Ascending aorta (tissue), 2 donors: Measurements from ENCODE around the gene P2RY11. TPM values are rescaled to one million over a fixed set of nuclear protein-coding genes. Genes with fewer than 3 reads are reported as not detected.

Source experiments
- DNase-seq, 2 donors: peaks; one replicate each; pipeline ENCODE4 v3.0.0-alpha.2; 2019; ENCODE audit warnings: low spot score in 2 of 2
- H3K27ac ChIP-seq, 2 donors: fragments of 200-600 bp; sonication (generic); one replicate each; pipeline ENCODE4 v1.5.1; 2016 to 2017; ENCODE audit warnings: mild to moderate bottlenecking in 1 of 2
- H3K27me3 ChIP-seq: fragments of 200-600 bp; sonication (generic); one replicate; pipeline ENCODE4 v1.5.1; 2017
- H3K36me3 ChIP-seq, 2 donors: fragments of 200-600 bp; sonication (generic); one replicate each; pipeline ENCODE4 v1.5.1; 2016
- H3K4me1 ChIP-seq, 2 donors: fragments of 200-600 bp; sonication (generic); one replicate each; pipeline ENCODE4 v1.5.1; 2016 to 2017; ENCODE audit warnings: mild to moderate bottlenecking in 1 of 2
- H3K4me3 ChIP-seq, 2 donors: fragments of 200-600 bp; sonication (generic); one replicate each; pipeline ENCODE4 v1.5.1; 2016 to 2017; ENCODE audit warnings: mild to moderate bottlenecking in 1 of 2
- H3K9me3 ChIP-seq, 2 donors: fragments of 200-600 bp; sonication (generic); one replicate each; pipeline ENCODE4 v1.5.1; 2016
- intact Hi-C: fragments of 100-400 bp; cut with DNase I; formaldehyde crosslinking; loops from one replicate; pipeline ENCODE4 v1.15.1; 2023
- total RNA-seq: library from RNA; depleted of rRNA; stranded (reverse); fragments of >200 nt; gene quantifications from one replicate; pipeline ENCODE4 v1.1.0, GENCODE V29; 2016
- TF ChIP-seq, protein P1 (sequence below), 3 experiments: fragments of 200-600 bp in 2 of 3; fragments of 450-650 bp in 1 of 3; sonication (generic) in 2 of 3; IDR thresholded peaks; one replicate each; pipeline ENCODE4 v1.5.1; 2016 to 2019; ENCODE audit warnings: antibody characterized with exemption in 3 of 3, mild to moderate bottlenecking in 1 of 3, moderate library complexity in 1 of 3

Gene P2RY11
- total RNA-seq, 1 donor from 2014 or later, result 10.5 TPM

GRCh38 chr19:10107817-10108367, 3.6 kb upstream of the P2RY11 start:
- Histone ChIP-seq H3K4me1 (peaks cover 3 to 7% of the 10 kb centered on the region in 2 donors), H3K36me3 (peaks cover 38 to 41% of the 10 kb centered on the region in 2 donors), H3K9me3 (no peaks in the 10 kb centered on the region), H3K27me3 (no peaks in the 10 kb centered on the region), H3K4me3 (no peak overlapping the region), H3K27ac (no peak overlapping the region)
- DNase-seq, result no peak
- TF ChIP-seq, protein P1, sequence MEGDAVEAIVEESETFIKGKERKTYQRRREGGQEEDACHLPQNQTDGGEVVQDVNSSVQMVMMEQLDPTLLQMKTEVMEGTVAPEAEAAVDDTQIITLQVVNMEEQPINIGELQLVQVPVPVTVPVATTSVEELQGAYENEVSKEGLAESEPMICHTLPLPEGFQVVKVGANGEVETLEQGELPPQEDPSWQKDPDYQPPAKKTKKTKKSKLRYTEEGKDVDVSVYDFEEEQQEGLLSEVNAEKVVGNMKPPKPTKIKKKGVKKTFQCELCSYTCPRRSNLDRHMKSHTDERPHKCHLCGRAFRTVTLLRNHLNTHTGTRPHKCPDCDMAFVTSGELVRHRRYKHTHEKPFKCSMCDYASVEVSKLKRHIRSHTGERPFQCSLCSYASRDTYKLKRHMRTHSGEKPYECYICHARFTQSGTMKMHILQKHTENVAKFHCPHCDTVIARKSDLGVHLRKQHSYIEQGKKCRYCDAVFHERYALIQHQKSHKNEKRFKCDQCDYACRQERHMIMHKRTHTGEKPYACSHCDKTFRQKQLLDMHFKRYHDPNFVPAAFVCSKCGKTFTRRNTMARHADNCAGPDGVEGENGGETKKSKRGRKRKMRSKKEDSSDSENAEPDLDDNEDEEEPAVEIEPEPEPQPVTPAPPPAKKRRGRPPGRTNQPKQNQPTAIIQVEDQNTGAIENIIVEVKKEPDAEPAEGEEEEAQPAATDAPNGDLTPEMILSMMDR (IDR thresholded peaks at IDR 0.05), result no peak
- intact Hi-C loops, result loop anchor here (10.0 kb wide), 1 partner anchor 173 kb away; the partner anchor contains the start of gene OLFM2

DNA sequence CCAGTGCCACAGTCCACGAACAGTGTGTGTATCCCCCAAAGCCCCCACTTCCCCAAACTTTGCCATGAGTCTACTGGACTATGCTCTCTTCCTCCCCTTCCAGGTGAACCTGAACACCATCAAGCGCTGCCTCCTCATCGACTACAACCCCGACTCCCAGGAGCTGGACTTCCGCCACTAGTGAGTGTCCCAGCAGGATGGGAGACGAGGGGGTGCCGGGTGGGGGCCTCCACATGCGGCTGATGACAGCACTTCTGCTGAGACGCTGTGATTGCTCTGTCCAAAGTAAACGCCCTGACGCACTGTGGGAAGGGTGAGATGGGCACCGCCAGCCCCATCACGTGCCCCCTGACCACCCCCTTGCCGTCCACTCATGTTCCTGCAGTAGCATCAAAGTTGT, 2.0 kb upstream of the P2RY11 start:
- no peak for DNase-seq
- H3K4me1 ChIP-seq, result peaks cover 3 to 7% of the 10 kb centered on the region in 2 donors
- no peaks in the 10 kb centered on the region for H3K9me3 ChIP-seq
- no peak overlapping the region for H3K4me3 ChIP-seq
- peaks cover 41 to 47% of the 10 kb centered on the region in 2 donors for H3K36me3 ChIP-seq
- no peaks in the 10 kb centered on the region for H3K27me3 ChIP-seq
- no peak overlapping the region for H3K27ac ChIP-seq
- TF ChIP-seq, protein P1 (IDR thresholded peaks at IDR 0.05), result no peak
- intact Hi-C loops, result loop anchor here (10.0 kb wide), 1 partner anchor 175 kb away; the partner anchor contains the start of gene OLFM2

GRCh38 chr19:10110076-10110971, 1.2 kb upstream of the P2RY11 start:
- TF ChIP-seq, protein P1 (IDR thresholded peaks at IDR 0.05), result no peak
- H3K27me3 ChIP-seq, result no peaks in the 10 kb centered on the region
- H3K4me3 ChIP-seq, result no peak overlapping the region
- H3K9me3 ChIP-seq, result no peaks in the 10 kb centered on the region
- peaks cover 3 to 7% of the 10 kb centered on the region in 2 donors for H3K4me1 ChIP-seq
- H3K36me3 ChIP-seq, result peaks cover 49 to 55% of the 10 kb centered on the region in 2 donors
- no peak for DNase-seq
- intact Hi-C loops, result no loop called here
- no peak overlapping the region for H3K27ac ChIP-seq

DNA sequence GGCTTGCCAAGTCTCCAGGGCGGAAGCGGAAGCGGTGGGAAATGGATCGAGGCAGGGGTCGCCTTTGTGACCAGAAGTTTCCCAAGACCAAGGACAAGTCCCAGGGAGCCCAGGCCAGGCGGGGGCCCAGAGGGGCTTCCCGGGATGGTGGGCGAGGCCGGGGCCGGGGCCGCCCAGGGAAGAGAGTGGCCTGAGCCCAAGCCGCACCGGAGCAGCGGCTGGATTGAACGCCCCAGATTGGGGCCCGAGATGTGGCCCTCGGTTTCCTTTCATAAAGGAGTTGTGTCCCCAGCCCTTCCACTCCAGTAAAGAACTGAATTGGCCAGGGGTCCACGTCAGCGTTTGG, 548 bp upstream of the P2RY11 start:
- H3K27me3 ChIP-seq, result no peaks in the 10 kb centered on the region
- H3K4me1 ChIP-seq, result peaks cover 3 to 7% of the 10 kb centered on the region in 2 donors
- TF ChIP-seq, protein P1 (IDR thresholded peaks at IDR 0.05), result no peak
- H3K4me3 ChIP-seq, result no peak overlapping the region
- no peak overlapping the region for H3K27ac ChIP-seq
- intact Hi-C loops, result no loop called here
- no peaks in the 10 kb centered on the region for H3K9me3 ChIP-seq
- DNase-seq, result no peak
- H3K36me3 ChIP-seq, result peaks cover 55 to 61% of the 10 kb centered on the region in 2 donors

DNA sequence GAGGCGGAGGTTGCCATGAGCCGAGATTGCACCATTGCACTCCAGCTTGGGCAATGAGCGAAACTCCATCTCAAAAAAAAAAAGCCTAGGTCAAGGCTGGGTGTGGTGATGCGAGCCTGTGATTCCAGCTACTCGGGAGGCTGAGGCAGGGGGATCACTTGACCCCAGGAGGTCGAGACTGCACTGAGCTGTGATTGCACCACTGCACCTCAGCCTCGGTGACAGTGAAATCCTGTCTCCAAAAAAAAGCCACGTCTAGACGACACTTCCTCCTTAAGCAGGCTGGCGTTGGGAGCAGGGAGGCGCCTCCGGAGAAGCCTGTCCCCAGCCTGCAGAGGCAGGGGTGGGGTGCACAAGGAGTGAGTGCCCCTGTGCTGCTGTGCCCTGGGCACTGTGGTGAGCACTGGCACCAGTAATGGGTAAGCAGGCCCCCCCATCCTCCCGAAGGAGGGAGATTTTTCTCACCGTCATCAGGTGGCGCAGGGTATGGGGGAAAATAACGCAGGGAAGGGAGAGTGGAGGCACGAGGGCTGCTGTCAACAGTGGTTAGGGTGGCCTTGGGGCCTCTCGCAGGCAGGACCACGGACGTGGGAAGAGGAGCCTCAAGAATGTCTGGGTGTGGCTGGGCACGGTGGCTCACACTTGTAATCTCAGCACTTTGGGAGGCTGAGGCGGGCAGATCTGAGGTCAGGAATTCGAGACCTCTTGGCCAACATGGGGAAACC, 706 bp downstream of the P2RY11 start:
- Histone ChIP-seq H3K27me3 (no peaks in the 10 kb centered on the region), H3K4me3 (no peak overlapping the region), H3K27ac (no peak overlapping the region)

More for the DNA sequence above, 706 bp downstream of the P2RY11 start:
- H3K36me3 ChIP-seq, result peaks cover 68 to 74% of the 10 kb centered on the region in 2 donors
- intact Hi-C loops, result no loop called here
- no peaks in the 10 kb centered on the region for H3K9me3 ChIP-seq
- TF ChIP-seq, protein P1 (IDR thresholded peaks at IDR 0.05), result no peak
- H3K4me1 ChIP-seq, result peaks cover 0 to under 1% of the 10 kb centered on the region in 2 donors
- no peak for DNase-seq
